ENCODE measurements around the gene TMPRSS11E. TPM values are rescaled to one million over a fixed set of nuclear protein-coding genes. Genes with fewer than 3 reads are reported as not detected.

TMPRSS11E gene
- total and polyA plus RNA-seq, 2 experiments from 2014 or later: not detected

Other genes with a start within 250 kb of the TMPRSS11E start
- gene TMPRSS11B, start 201.8 kb upstream of the TMPRSS11E start, total RNA-seq (2014; rRNA removed; shearing (Covaris generic)): not detected in 2 replicates
- gene TMPRSS11B, start 201.8 kb upstream of the TMPRSS11E start, polyA plus RNA-seq (2016; fragmentation: Nextera tagmentation; extraction: Ambion mirVana): not detected in 2 replicates
- gene YTHDC1, start 97.4 kb upstream of the TMPRSS11E start, total RNA-seq (2014; rRNA removed; shearing (Covaris generic)): 38.0 and 41.4 TPM in 2 replicates
- 27.6 and 29.8 TPM in 2 replicates for gene YTHDC1, start 97.4 kb upstream of the TMPRSS11E start, polyA plus RNA-seq (2016; fragmentation: Nextera tagmentation; extraction: Ambion mirVana)
- not detected in 2 replicates for gene UGT2B17, start 128.9 kb downstream of the TMPRSS11E start, total RNA-seq (2014; rRNA removed; shearing (Covaris generic))
- gene UGT2B17, start 128.9 kb downstream of the TMPRSS11E start, polyA plus RNA-seq (2016; fragmentation: Nextera tagmentation; extraction: Ambion mirVana): not detected in 2 replicates
- gene UGT2B15, start 223.2 kb downstream of the TMPRSS11E start, total RNA-seq (2014; rRNA removed; shearing (Covaris generic)): not detected in 2 replicates
- not detected in 2 replicates for gene UGT2B15, start 223.2 kb downstream of the TMPRSS11E start, polyA plus RNA-seq (2016; fragmentation: Nextera tagmentation; extraction: Ambion mirVana)

All from GM23248 (cell line).